Iris pigment epithelial cell (primary cell): ENCODE data around the gene ERC2.

Experiments
- DNase-seq: peaks from one replicate; pipeline ENCODE4 v3.0.0-alpha.2; 2011; ENCODE audit warnings: low read depth

The ERC2 gene

DNA sequence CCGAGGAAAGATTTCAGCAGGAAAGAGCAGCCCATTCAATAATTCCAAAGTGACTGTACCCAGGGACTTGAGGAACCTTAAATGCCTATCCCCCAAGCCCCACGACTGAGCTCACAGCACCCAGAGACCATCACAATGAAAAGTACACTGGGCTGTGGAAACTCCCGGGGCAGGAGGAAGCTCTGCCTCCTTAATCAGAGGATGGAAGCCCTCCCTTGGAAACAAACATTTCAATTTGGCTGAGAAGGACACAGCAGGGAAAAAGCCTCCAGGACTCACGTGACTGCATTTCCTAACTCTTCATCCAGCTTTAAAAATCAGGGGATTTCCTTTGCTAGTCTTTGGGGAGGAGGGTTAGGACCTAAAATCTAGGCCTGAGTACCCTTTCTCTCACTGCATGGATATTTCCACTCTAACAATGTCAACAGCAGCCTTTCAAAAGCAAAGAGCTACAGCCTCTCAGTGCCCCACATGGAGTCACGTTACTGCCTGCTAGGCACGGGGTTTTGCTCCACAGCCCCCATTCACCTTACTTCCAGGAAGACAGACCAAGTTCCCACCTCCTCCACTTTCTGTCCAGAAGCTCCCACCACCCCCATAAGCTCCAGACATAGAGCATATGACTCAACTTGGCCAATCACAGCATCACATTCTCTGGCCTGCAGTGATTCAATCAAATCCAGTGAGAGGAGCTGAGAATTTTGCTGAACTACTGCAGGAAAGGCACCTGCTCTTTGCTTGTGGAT, 912.2 kb downstream of the ERC2 start:
- peak; percentile 34 for DNase-seq

DNA sequence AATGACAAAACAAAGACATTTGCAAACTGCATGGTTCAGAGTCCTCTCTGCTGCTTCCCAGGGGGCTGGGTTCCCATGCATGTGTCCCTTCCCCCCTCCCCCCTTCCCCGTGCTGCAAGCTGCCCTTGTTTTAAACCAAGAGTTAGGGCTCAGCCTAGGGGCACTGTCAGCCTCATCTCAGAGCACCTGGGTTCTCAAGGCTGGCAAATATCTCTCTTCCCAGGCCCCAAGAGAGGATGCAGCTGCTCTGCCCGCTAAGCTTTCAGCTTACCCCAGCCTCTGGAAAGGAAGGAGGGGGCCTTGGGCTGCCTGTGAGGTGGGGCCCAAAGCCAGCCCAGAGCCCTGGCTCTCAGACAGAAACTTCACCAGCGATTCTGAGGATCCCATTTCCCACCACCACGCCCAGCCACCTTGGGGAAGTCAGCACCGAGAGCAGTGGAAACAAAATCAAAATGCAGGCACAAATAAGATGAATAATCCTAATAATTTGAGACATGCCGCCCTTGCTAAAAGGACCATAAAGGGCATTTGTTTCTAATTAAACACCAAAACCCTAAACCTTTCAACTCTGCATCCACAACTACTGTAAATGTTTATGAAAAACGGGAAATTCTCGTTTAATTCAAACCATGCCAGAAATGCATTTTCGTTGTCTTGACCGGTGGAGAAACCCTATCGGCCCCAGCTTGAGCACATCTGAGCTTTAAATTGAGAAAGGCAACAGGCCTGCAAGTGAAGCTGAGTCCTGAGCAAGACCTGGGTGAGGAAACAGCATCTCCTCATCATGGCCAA, 913.4 kb downstream of the ERC2 start:
- no peak for DNase-seq

DNA sequence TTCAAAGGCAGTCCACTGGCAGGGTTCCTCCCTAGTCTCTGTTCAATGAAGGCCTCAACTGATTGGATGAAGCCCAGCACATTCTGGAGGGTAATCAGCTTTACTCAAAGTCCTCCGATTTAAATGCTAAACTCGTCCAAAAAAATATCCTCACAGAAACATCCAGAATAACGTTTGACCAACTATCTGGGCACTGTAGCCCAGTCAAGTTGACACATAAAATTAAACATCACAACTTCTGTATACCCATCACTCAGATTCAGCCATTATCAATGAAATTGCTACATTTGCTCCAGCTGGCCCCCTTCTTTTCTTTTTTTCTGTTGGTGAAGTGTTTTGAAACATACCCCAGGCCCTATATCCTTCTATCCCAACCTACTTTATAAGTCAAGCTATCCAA, 916.6 kb downstream of the ERC2 start:
- no peak for DNase-seq

DNA sequence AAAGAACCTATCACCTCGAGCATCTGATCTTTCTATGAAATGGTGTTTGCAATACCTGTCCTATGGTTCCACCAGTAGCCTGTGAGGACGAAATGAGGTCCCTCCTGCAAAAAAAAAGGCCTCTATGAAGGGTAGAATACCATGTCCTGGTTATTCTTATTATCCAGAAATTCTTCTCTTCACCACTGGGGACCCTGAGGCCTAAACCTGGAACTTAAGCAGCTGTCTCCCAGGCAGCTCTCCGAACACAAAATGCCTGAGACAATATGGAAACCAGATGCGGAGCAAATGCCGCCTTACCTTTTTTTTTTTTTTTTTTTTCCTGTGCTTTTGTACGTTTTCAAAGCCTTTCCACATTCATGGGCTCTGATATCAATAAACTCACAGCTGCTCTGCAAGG, 919.1 kb downstream of the ERC2 start:
- DNase-seq: peak; percentile 52

DNA sequence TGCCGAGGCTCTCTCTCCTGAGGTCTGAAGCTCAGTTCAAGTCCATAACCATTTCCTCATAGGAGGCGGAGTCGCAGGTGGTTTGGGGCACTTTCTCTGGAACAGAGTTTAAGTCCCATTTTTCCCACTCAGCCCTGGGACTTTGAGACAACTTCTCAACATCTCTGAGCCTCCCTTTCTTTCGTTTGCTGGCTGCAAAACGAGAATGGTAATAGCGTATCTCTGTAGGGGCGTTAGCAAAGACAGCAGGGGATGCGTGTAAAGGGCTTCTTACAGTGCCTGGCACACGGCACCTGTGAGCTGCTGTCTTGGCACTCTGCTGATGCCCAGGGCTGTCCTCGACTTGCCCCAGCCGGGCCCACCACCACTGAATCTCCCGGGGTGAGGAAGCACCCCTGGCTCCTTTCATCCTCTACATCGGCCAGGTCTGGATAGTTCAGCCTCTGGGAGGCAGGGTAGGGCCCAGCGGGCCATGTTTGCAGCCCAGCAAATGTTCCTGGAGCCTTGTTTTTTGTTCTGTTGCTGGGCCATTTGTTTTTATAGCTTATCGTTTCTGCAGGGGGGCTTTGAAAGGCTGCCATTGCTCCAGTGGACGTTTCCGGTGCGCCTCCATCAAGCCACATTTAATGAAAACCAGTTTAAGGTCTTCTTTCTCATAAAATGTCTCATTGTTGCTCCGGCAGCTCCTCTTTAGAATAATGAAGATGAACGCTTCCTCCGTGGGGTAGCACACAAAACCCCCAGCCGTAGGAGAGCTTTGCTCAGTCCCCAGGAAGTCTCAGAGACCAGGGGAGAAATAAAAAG, 921.2 kb downstream of the ERC2 start:
- DNase-seq: no peak

DNA sequence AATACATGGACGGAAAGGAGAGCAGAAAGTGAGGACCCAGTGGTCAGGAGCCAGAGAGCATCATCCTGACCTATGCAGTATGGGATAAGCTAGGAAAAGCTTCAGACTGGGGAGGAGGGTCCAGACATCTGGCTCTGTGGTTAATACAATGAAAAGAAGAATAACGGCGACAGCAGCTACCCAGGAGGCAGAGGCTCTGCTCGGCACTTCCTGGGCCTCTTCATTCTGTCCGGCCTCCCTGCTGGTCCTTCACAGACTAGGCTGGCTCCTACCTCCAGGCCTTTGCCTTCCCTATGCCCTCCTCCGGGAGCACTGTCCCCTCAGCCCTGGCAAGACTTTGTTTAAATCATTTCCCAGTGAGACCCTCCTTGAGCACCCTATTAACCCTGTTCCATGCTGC, 922.3 kb downstream of the ERC2 start:
- no peak for DNase-seq

DNA sequence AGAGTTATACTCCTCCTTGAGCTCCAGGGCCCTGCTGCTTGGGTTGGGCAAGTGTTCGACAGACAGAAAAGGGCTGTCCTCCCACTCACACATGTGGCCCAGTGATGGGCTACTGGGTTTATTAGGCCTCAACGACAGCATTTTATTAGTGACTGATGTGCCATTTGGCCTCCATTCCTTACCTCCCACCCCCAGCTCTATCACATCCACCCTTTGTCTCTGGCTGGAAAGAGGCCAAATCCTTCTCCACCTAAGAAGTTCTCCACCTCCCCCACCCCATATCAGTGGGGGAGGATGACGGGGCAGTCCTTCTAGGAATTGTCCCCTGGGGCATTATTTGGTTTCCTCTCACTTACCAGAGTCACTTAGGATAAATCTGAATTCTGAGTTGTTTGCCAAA, 924.0 kb downstream of the ERC2 start:
- no peak for DNase-seq

DNA sequence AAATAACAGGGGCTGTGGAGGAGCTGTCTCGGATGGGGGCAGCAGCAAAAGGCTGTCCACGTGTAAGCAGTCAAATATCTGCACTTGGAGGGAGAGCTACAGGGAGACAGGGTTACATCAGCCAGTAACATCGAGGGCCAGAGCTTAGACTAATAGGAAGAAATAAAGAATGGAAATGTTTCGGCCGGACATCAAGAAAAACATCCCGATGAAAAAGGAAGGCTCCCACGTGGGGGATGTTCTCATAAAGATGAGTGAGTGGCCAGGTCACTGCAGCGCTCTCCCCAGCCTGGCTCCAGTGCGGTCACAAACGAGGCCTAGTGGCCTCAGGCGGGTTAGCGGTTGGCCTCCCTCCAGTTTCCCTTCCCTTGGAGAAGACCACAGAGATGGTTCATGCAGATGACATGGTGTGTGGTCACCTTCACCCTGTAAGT, 925.1 kb downstream of the ERC2 start:
- peak; percentile 10 for DNase-seq

DNA sequence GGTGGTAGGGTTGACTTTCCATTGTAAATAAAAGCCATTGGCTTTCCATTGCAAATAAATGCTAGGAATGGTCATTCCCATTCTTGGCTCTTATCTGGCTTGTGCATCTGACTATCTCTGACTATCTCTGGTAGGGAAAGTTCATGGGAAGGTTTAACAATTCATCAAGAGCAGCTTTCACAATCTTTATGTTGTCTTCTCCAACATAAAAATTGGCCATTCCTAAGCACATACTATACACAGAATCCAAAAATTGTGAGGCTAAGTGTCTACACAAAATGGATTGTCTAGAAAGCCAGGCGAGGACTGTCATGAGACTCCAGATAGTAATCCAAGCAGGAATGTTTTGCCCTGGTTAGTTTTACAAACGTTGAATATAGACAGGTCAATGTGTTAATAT, 926.8 kb downstream of the ERC2 start:
- DNase-seq: no peak

DNA sequence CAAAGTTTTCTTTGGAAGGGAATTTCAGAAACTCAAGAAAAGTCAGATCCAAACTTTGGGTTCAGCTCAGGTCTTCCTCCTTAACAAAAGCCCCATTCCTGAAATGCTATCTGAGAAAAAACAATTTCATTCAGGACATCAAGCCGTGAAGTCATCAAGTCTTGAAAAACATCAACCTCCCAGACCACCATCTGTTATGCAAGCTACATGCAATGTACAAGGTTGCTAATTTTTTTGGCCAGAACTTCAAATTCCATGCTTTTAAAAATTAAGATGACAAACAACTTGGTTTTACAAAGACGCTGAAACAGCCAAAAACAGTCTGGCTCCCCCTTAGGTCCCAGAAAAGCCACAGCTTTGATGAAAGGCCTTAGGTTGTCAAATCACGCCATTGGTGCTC, 927.3 kb downstream of the ERC2 start:
- peak; percentile 27 for DNase-seq

DNA sequence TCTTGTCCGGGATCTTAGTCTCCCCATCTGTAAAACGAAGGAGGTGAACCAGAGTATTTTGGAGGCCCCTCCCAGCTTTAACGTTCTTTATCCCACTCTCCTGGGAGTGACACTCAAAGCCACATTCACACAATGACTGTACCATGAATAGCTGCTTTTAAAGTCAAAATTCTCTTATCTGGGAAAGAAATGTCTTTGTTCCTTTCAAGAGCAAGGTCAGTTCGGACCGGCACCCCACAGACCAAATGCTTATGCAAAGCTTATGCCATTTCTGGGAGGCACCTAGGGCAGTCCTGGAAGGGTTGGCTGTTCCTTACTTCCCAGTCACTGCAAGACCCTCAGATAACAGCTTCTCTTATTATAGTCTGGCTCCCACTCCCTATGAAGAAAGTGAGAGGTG, 927.7 kb downstream of the ERC2 start:
- DNase-seq: no peak

DNA sequence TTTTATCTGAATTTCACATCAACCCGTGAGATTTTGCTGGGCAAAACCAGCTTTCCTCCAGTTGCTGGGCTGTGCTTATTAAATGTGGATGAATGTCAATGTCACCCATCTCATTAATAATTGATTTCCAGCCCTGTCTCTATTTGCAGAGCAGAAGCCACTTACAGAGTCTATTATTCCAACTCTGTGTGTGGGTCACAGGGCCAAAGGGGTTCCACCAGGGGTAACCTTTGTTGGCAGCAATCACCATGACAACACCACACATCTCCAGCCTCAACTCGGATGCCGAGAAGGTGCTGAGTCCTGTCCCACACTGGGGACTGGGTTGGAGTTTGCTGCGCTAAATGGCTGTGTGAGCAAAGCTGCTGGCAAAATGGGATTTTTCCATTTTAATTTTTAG, 930.1 kb downstream of the ERC2 start:
- no peak for DNase-seq

DNA sequence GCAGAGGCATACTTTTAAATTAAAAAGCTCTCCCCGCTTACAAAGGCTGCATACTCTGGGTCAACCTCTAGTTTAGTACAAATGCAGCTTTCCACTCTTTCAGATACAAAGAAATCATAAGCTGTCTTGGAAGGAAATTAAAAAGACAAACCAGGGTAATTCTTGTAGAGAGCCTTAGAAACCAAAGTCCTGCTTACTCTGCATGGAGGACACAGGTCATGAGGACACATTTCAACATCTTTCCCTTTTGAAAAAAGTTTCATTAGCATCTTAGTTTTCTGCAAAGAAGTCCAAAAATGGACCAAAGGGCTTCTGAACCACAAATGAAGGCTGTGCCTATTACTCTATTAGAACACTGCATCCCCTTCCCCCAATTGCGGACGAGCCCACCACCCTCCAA, 930.7 kb downstream of the ERC2 start:
- DNase-seq: no peak

DNA sequence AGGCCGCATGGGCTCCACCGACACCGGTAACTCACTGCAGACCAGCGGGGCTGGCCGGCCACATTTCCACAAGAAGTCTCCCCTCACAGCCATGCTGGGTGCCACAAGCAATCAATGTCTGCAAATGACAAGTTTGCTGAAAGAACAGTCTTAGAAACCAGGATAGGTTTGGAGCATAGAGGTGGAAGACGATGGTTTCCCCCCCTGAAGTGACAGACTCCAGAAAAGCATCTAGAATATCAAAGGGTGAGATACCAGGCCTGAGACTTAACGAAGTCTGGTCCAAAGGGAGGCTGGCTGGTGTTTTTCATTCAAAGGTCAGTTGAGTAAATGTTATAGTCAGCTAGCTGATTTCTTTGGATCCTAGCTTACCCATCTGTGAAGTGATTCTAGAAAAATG, 931.1 kb downstream of the ERC2 start:
- DNase-seq: no peak

DNA sequence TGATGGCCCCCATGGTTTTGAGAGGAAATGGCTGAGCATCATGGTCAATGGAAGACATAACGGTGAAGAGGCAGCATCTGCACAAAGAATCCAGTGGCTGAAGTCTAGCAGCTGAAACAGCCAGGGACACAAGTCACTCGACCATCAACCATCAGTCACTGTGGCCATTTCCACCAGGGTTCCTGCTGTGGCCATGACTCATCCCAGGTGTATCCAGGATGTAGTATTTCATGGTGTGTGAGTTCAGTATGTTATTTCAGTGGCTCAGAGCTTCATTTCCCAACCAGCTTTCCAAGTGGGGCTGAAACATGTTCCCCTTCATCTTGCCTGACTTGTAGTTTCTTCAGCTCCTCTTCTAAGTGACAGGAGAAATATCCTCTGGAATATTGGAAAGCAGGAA, 933.4 kb downstream of the ERC2 start:
- no peak for DNase-seq

DNA sequence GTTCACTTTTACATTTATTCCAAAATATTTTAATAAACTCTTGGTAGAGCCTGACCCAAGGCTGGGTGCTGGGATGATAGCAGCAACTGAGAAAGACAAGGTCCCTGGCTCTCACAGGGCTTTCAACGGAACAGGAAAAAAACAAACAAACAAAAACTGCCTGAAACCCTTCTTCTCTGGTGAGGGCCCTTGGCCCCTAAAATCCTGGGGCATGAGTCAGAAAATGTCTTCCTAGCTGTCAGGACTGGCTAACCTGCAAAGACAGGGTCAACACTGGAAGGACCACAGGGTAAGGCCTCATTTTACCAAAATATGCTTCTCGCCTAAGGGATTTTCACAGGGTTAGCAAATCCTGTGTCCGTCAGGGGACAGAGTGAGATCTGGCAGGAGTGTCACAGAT, 935.5 kb downstream of the ERC2 start:
- DNase-seq: peak; percentile 25

DNA sequence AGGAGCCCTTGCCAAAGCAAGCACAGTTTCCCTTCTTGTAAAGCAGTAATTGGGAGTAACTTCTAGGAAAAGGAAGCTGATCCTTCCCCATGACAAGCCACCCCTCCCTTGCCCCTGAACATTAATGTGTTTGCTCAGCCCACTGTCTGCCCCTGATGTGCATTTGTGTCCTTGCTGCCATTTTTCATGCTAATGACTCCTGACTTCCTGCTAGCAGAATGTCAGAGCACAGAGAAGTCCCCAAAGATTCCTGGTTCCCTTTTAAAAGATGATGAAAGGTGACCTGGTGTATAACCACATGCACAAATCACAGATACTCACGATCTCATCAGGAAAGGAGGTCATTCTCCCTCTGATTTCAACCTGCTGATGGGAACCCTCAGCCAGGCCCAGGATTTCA, 936.9 kb downstream of the ERC2 start:
- DNase-seq: no peak

DNA sequence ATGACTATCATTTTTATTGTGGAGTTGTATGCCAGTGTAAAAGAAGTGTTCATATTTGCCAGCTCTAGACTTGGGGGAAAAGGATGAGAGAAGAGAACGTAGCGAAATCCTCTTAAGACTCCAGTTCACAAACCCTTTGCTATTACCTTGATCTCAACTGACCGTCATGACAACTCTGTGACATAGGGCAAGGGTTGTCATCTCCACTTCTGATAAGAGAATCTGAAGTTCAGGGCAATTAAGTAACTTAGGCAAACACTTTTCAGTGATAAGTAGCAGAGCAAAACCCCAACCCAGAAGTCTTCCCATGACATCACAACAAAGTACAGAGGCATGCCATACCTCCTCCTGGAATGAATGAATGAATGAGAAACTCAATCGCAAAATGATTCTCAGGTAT, 940.9 kb downstream of the ERC2 start:
- DNase-seq: no peak

DNA sequence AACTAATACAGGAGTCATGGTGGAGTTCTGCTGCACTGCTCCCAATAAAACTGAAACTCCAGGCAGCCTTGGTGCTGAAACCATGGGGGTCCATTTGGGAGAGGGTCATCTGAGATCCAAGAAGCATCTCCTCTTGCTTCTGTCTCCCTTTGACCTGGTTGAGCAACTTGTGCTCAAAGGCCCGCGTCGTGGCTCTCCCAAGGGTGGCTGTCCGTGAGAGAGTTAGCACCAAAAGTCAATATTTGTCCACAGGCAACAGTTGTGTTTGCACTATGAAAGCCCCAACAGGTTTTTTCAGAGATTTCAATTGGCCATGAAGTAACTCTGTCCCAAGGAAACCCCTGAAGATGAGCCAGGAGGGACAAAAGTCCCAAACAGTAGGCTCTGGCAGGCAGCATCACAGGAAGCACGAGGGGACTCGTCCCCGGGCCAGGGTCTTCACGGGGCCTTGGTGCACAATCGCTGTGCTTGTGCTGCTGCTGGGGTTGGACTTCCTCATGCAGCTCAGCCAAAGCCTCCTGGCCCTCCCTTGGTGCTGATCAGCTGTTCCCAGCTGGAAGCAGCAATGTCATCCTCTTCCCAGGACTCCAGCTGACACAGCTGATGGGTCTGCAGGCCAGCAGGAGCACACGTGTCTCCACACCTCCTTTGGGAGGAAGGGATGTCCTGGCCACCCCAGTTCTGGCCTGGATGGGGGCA, 941.8 kb downstream of the ERC2 start:
- DNase-seq: no peak

DNA sequence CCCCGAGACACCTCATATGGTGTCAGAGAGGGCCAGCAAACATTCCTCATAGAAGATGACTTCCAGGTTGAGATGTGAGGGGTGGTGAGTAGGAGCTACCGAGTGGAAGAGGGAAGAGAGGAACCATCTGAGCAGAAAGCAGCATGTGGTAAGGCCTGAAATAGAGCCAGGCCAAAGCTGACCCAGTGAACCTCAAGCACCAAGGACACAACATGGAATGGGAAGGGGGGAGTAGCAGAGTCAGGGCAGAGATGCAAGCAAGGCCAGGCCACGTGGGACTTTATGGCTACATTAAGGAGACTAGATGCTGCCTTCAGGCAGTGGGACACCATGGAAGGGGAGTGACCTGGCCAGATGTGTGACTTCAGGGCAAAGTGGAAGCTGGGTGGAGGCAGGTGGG, 942.8 kb downstream of the ERC2 start:
- no peak for DNase-seq

DNA sequence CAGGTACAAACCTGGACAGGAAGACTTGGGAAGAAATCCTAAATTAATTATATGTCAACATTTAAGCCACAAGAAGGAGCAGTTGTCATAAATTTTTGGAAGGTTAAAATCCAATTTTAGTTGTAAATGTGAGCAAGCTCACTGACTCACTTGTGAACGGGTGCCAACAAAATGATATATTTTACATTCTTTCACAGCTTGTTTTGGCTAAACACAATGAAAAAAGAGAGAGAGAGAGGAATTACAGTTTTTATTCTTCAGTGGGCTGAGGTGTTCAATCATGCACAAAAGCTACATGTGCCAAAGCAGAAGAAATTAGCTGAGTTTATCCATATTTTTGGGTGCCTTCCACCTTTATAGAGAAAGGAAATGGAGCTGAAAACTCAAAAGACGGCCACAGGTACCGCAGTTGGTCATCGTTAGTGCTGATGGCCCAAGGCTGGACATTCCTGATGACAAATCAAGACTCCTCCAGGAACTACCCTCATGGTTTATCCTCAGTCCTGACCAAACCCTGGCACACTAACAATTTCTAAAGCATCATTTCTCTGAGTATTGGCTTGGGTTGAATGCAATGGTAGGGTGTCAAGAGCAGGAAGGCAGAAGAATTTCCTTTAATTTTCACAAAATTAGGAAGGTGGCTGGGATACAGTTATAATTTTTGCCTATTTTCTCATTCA, 943.6 kb downstream of the ERC2 start:
- DNase-seq: peak; percentile 76

DNA sequence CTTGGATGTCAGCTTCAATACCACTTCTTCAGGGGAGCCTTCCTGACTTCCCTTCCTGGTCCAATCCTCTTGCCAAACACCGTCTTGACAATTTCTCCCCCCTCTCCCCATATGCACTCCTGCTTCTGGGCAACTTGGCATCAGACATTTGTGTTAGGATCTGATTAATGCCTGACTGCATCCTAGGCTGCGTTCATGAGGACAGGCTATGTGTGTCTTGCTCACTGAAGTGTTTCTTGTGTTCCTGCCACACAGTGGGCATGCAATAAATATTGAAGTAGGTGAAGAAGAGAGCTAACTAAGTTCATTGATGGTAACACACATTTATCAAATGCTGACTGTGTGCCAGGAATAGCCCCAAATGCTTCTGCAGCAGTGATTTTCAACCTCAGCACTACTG, 944.8 kb downstream of the ERC2 start:
- no peak for DNase-seq
